NOMO-1 treated with dmso at 0.1 percent for 144 hours (cell line): ENCODE measurements around the gene RSRC2.

Experiments used
- DNase-seq: peaks from one replicate; lab custom pipeline; 2025; ENCODE audit not compliant: unreplicated experiment; lab: John Stamatoyannopoulos, UW

The RSRC2 gene

DNA sequence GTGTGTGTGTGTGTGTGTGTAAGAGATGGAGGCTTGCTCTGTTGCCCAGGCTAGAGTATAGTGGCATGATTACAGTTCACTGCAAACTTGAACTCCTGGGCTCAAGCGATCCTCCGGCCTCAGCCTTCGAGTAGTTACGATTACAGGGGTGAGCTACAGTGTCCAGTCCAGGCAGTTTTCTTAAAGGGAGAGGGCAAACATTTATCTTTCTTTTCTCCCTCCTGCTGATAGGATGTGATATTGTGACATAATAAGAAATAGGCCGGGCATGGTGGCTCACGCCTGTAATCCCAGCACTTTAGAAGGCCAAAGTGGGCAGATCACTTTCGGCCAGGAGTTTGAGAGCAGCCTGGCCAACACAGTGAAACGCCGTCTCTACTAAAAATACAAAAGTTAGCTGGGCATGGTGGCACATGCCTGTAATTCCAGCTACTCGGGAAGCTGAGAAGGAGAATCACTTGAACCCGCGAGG is 72.5 kb downstream of the RSRC2 start:
- DNase-seq, result no peak
